Ovary (tissue), 3 donors: ENCODE results near the gene CTSW.

Source experiments
- CTCF ChIP-seq, 3 donors: fragments of 450-650 bp in 2 of 3; fragments of 200-600 bp in 1 of 3; IDR thresholded peaks; one replicate each; pipeline versions ENCODE4 v1.5.1 to v1.8.0; 2016 to 2022; ENCODE audit warnings: antibody characterized with exemption in 3 of 3, mild to moderate bottlenecking in 1 of 3
- POLR2A ChIP-seq: fragments of 450-650 bp; IDR thresholded peaks from one replicate; pipeline ENCODE4 v1.6.1; 2017; ENCODE audit warnings: antibody characterized with exemption, mild to moderate bottlenecking, moderate library complexity
- donor health status: DM: no; HTN: no; CAD: no.

DNA sequence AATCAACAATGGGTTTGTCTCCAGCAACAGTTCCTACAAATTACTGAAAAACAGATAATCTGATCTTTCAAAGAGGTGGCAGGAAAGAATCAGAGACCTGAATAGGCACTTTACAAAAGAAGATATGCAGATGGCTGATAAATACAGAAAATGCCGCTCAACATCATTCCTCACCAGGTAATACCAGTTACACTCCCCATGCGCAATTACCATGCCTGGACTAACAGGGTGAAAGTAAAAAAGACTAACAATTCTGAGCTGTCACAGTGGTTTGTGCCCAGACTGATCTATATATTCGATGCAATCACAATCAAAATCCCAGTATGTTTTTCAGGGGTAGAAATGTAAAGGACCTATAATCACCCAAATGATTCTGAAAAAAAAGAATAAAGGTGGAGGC, 35.8 kb upstream of the CTSW start:
- TF ChIP-seq CTCF (IDR thresholded peaks at IDR 0.05) (no peak), POLR2A (no peak)
